Measurements from ENCODE around the gene TNRC18. TPM values are rescaled to one million over a fixed set of nuclear protein-coding genes. Genes with fewer than 3 reads are reported as not detected.
"Not testable (repeated sequence)": the region's sequence is repeated elsewhere in the genome, so short reads cannot be mapped to it uniquely, and the experiment has no call there.

The TNRC18 gene
- total RNA-seq, 4 donors from 2014 or later = 87.6 to 218 (median 124) TPM

DNA sequence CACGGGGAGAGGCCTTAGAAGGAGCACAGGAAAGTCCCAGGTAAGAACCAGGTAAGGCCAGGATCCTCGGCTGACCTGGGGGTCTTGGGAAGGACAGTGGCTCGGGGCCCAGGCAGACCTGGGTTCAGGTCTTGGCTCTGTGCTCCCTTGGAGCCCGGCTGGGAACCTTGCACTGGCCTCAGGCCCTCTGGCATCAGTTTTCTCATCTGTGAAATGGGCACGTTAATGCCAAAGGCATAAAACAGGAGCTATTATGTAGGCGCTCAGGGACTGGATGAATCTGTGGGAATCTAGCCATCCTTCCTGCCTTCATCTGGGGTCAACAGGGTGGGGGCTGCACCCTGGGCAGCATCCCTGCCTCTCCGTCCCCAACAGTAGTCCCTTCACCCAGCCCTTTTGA is 149.2 kb downstream of the TNRC18 start:
- WGBS, 2 donors (ENCODE audit: low coverage in 1 of 2) = 79% methylated on average over 3 of the region's 7 CpGs; no CpG with 5 or more reads in 1 of the 2 donors
- no peak for TF ChIP-seq EP300 (IDR thresholded peaks at IDR 0.05)
- TF ChIP-seq POLR2AphosphoS5 (IDR thresholded peaks at IDR 0.05) = no peak
- no peak for TF ChIP-seq POLR2A (IDR thresholded peaks at IDR 0.05)
- TF ChIP-seq, protein P1, sequence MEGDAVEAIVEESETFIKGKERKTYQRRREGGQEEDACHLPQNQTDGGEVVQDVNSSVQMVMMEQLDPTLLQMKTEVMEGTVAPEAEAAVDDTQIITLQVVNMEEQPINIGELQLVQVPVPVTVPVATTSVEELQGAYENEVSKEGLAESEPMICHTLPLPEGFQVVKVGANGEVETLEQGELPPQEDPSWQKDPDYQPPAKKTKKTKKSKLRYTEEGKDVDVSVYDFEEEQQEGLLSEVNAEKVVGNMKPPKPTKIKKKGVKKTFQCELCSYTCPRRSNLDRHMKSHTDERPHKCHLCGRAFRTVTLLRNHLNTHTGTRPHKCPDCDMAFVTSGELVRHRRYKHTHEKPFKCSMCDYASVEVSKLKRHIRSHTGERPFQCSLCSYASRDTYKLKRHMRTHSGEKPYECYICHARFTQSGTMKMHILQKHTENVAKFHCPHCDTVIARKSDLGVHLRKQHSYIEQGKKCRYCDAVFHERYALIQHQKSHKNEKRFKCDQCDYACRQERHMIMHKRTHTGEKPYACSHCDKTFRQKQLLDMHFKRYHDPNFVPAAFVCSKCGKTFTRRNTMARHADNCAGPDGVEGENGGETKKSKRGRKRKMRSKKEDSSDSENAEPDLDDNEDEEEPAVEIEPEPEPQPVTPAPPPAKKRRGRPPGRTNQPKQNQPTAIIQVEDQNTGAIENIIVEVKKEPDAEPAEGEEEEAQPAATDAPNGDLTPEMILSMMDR (IDR thresholded peaks at IDR 0.05) = no peak
- Histone ChIP-seq H3K4me1 (peaks cover 0 to 38% (median 9%) of the 10 kb centered on the region in 3 donors), H3K27me3 (no peaks in the 10 kb centered on the region), H3K9me3 (no peaks in the 10 kb centered on the region), H3K36me3 (no peaks in the 10 kb centered on the region), H3K4me3 (no peak overlapping the region), H3K27ac (peak overlapping the region in 3 of 4 donors; percentile 58 to 80 (median 72))
- no peak for ATAC-seq

- H3K36me3 ChIP-seq, H3K27me3 ChIP-seq, H3K4me3 ChIP-seq, H3K9me3 ChIP-seq, ATAC-seq: not testable (repeated sequence)
- Histone ChIP-seq H3K4me1 (peaks cover 0 to 33% (median 9%) of the 10 kb centered on the region in 3 donors), H3K27ac (peak overlapping the region in 3 of 4 donors; percentile 58 to 80 (median 72))
- WGBS, 2 donors (ENCODE audit: low coverage in 1 of 2) = 20 to 80% methylated on average over 1 to 4 of the region's 18 CpGs
Observed at GRCh38 chr7:5273831-5274405, 149.7 kb downstream of the TNRC18 start.

DNA sequence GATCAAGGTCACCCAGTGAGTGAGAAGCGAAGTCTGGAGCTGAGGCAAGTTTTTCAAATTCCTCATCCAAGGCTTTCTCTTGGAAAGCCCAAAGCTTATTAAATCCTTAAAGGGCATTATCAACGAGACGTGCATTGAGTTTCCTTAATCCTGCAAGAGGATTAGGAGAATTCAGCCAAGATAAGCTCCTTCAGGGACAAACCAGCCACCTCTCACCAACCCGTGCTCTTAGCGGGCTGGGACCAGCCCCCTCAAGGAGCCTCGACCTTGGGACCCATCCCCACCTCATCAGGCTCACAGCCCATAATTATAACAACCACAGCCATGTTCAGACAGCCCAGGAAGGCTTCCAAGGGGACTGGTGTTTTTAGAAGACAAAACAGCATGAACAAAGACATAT is 152.8 kb downstream of the TNRC18 start:
- TF ChIP-seq, protein P1 (IDR thresholded peaks at IDR 0.05) = no peak
- no peak for TF ChIP-seq EP300 (IDR thresholded peaks at IDR 0.05)
- no peak for TF ChIP-seq POLR2A (IDR thresholded peaks at IDR 0.05)
- no peak for TF ChIP-seq POLR2AphosphoS5 (IDR thresholded peaks at IDR 0.05)
- 32% methylated on average over 6 of the region's 6 CpGs; no CpG with 5 or more reads in 1 of the 2 donors for WGBS, 2 donors (ENCODE audit: low coverage in 1 of 2)
- Histone ChIP-seq H3K9me3 (no peaks in the 10 kb centered on the region), H3K4me1 (peaks cover 0 to 21% (median 9%) of the 10 kb centered on the region in 3 donors), H3K27me3 (no peaks in the 10 kb centered on the region), H3K27ac (peak overlapping the region in 1 of 4 donors; percentile 40), H3K4me3 (no peak overlapping the region), H3K36me3 (no peaks in the 10 kb centered on the region)
- ATAC-seq = no peak

DNA sequence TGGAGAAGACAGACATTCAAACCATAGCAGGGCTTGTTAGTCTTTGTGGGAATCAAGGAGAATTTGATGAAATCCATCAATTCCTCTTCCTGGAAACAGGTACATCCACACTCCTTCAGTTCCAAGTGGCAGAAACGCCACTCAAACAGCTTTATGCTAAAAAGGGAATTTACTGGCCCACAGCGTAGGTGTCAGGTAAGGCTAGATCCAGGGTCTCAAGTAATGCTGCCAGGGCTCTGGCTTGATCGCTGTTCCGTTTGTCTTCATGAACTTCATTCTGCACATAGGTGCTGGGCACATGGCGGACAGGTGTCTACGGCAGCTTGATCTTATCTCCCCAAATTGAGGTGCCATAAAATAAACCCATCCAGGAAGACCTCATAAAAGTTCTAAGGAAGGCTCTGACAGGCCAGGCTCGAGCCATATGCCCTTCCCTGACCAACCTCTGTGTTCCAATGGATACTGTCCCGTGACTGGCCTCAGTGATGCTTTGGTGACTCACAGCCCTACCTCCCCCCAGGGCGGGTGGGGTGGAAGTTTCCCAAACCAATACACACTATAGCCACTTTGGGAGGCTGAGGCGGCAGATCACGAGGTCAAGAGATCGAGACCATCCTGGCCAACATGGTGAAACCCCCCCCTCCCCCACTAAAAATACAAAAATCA is 153.5 kb downstream of the TNRC18 start:
- H3K4me3 ChIP-seq, H3K27me3 ChIP-seq, H3K36me3 ChIP-seq, ATAC-seq, H3K9me3 ChIP-seq, H3K27ac ChIP-seq: not testable (repeated sequence)
- H3K4me1 ChIP-seq = peaks cover 0 to 14% (median 6%) of the 10 kb centered on the region in 3 donors
- 85 to 100% methylated on average over 1 to 4 of the region's 12 CpGs for WGBS, 2 donors (ENCODE audit: low coverage in 1 of 2)

GRCh38 chr7:5267829-5268228 is 155.8 kb downstream of the TNRC18 start:
- 80 to 88% methylated on average over 5 of the region's 8 CpGs for WGBS, 2 donors (ENCODE audit: low coverage in 1 of 2)
- not testable (repeated sequence) for H3K4me3 ChIP-seq, H3K4me1 ChIP-seq, H3K36me3 ChIP-seq, H3K27ac ChIP-seq, H3K9me3 ChIP-seq, H3K27me3 ChIP-seq, ATAC-seq

- H3K27me3 ChIP-seq = no peaks in the 10 kb centered on the region
- ATAC-seq = no peak
- 61 to 65% methylated on average over 7 to 8 of the region's 20 CpGs for WGBS, 2 donors (ENCODE audit: low coverage in 1 of 2)
- H3K27ac ChIP-seq = no peak overlapping the region
- TF ChIP-seq POLR2A (IDR thresholded peaks at IDR 0.05) (no peak), POLR2AphosphoS5 (IDR thresholded peaks at IDR 0.05) (no peak)
- H3K36me3 ChIP-seq = no peaks in the 10 kb centered on the region
- no peaks in the 10 kb centered on the region for H3K4me1 ChIP-seq
- no peaks in the 10 kb centered on the region for H3K9me3 ChIP-seq
- H3K4me3 ChIP-seq = no peak overlapping the region
Observed at GRCh38 chr7:5266191-5267028, 157.2 kb downstream of the TNRC18 start.
